ENCODE results near the gene IFNW1. TPM values are rescaled to one million over a fixed set of nuclear protein-coding genes. Genes with fewer than 3 reads are reported as not detected.
A peak's percentile ranks its signal among the peaks of the same experiment; 100 is the strongest.
"Not testable (repeated sequence)": the region's sequence is repeated elsewhere in the genome, so short reads cannot be mapped to it uniquely, and the experiment has no call there.

The IFNW1 gene
- total and polyA plus RNA-seq, 9 donors: not detected

DNA sequence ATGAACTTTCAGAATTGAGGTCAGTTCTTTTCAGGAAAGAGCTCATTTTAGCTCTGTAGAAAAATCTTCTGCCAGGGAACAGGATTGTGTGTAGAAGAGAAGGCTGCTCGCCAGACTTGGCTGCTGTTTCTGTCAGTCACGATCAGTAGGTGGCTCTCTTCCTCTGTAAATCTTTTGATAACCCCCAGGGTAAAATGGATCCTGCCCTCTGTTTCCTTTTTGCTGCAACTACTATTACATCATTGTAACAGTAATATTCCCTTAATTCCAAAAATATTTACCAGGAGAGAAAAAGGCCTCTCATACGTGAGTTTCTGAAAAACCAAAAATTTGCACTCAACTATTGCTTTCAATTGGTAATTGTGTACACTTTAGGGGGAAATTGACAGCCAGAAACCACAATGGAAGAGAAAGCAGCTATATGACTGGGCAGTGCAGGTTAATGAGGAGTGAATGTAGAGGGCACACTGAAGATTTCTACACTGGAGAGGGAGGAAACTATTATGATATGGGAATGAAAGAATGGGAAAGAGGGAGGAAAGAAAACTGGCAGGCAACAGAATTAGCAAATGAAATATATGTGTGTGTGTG lies 12.5 kb upstream of the IFNW1 start:
- Histone ChIP-seq H3K27me3 (ENCODE audit: control insufficient read depth, insufficient read depth, low read length) (no peaks in the 10 kb centered on the region), H3K4me3 (ENCODE audit: low read length) (no peak overlapping the region), H3K4me1 (ENCODE audit: control insufficient read depth, insufficient read depth, low read length) (no peaks in the 10 kb centered on the region), H3K36me3 (ENCODE audit: control insufficient read depth, insufficient read depth, low read length) (no peaks in the 10 kb centered on the region), H3K9me3 (replicated peaks; ENCODE audit: control insufficient read depth, low read depth, low read length) (no peaks in the 10 kb centered on the region), H3K27ac (ENCODE audit: low read length) (no peak overlapping the region)
- no CpG with 5 or more reads among the region's 3 CpGs for WGBS (ENCODE audit: insufficient coverage)
- DNase-seq: peak; percentile 36

DNA sequence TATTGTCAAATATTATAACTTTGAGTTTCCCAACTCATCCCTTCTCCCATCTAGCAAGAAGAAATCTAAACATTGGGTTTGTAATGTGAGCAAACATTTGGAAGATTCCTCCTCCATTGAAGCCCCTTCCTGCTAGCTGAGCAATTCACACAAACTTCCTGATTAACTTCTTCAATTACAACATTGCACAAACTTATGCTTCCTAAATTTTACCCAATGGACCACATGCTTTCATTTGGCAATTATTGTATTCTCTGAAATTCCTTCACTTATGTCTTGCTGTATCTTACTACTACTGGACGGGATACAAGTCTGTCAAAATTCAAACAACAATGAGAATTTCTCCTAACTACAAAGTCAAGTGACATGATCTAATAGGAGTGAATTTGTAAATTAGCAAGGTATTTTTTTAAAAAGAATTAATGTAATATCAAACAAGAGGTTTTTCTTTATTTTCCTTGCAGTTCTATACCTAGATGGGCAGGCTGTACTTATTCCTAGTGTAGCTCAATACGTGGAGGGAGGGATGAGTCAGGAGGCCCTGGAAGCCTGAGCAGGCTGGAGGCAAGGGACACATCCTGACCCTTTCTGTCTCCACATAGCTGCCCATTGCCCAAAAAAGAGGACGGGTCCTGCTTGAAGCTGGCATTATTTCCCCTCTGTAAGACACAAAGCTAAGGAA lies 11.8 kb upstream of the IFNW1 start:
- Histone ChIP-seq H3K27ac (ENCODE audit: low read length) (no peak overlapping the region), H3K4me1 (ENCODE audit: control insufficient read depth, insufficient read depth, low read length) (no peaks in the 10 kb centered on the region), H3K9me3 (replicated peaks; ENCODE audit: control insufficient read depth, low read depth, low read length) (no peaks in the 10 kb centered on the region), H3K36me3 (ENCODE audit: control insufficient read depth, insufficient read depth, low read length) (no peaks in the 10 kb centered on the region), H3K4me3 (ENCODE audit: low read length) (no peak overlapping the region), H3K27me3 (ENCODE audit: control insufficient read depth, insufficient read depth, low read length) (no peaks in the 10 kb centered on the region)
- WGBS (ENCODE audit: insufficient coverage): 20% methylated on average over 1 of the region's 3 CpGs
- DNase-seq: peak; percentile 6

GRCh38 chr9:21144603-21145002 lies 3.0 kb upstream of the IFNW1 start:
- H3K36me3 ChIP-seq (ENCODE audit: control insufficient read depth, insufficient read depth, low read length): no peaks in the 10 kb centered on the region
- H3K27ac ChIP-seq (ENCODE audit: low read length): no peak overlapping the region
- H3K4me1 ChIP-seq (ENCODE audit: control insufficient read depth, insufficient read depth, low read length): no peaks in the 10 kb centered on the region
- peak; percentile 16 for DNase-seq
- no peaks in the 10 kb centered on the region for H3K9me3 ChIP-seq (replicated peaks; ENCODE audit: control insufficient read depth, low read depth, low read length)
- WGBS (ENCODE audit: insufficient coverage): 80% methylated on average over 1 of the region's 1 CpG
- H3K27me3 ChIP-seq (ENCODE audit: control insufficient read depth, insufficient read depth, low read length): no peaks in the 10 kb centered on the region
- no peak overlapping the region for H3K4me3 ChIP-seq (ENCODE audit: low read length)

DNA sequence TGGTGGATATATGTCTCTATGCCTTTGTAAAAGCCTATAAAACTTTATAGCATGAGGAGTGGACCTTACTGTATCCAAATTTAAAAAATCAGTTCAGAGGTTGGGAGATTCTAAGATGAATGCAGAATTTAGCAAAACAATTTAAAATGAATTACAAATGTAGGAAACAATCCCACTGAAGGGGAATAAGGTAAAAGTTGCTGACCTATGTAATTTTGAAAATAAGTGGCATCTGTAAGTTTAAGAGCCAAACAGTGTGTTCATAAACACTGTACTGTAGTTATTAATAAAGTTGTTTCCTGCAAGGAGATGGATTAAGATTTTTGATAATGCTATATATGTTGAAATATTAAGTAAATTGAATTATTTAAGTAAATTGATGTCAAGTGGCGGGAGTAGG lies 4.6 kb downstream of the IFNW1 start:
- WGBS (ENCODE audit: insufficient coverage): no CpG with 5 or more reads among the region's 1 CpG
- Histone ChIP-seq H3K36me3 (ENCODE audit: control insufficient read depth, insufficient read depth, low read length) (no peaks in the 10 kb centered on the region), H3K27ac (ENCODE audit: low read length) (no peak overlapping the region), H3K9me3 (replicated peaks; ENCODE audit: control insufficient read depth, low read depth, low read length) (no peaks in the 10 kb centered on the region), H3K4me3 (ENCODE audit: low read length) (no peak overlapping the region), H3K4me1 (ENCODE audit: control insufficient read depth, insufficient read depth, low read length) (no peaks in the 10 kb centered on the region), H3K27me3 (ENCODE audit: control insufficient read depth, insufficient read depth, low read length) (no peaks in the 10 kb centered on the region)
- no peak for DNase-seq

DNA sequence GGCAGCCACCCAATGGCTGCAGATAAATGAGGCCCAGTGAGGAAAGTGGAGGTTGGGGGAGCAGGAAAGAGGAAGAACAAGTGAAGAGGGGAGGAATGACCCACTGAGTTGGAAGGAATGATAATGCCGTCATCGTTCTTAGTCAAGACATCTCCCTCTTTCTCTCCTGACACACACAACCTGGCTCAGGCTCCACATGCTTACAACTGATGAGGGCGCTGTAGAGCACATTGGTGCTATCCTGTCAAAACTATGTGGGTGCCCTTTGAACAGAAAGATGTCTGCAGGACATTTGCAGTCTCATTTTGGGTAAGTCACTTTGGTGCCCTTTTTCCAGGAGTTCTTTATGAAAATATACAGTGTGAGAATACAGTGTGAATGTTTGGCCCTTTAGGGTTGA lies 5.9 kb downstream of the IFNW1 start:
- H3K9me3 ChIP-seq (replicated peaks; ENCODE audit: control insufficient read depth, low read depth, low read length): no peaks in the 10 kb centered on the region
- H3K4me1 ChIP-seq (ENCODE audit: control insufficient read depth, insufficient read depth, low read length): no peaks in the 10 kb centered on the region
- H3K27ac ChIP-seq (ENCODE audit: low read length): no peak overlapping the region
- 57% methylated on average over 1 of the region's 3 CpGs for WGBS (ENCODE audit: insufficient coverage)
- DNase-seq: no peak
- no peaks in the 10 kb centered on the region for H3K36me3 ChIP-seq (ENCODE audit: control insufficient read depth, insufficient read depth, low read length)
- no peaks in the 10 kb centered on the region for H3K27me3 ChIP-seq (ENCODE audit: control insufficient read depth, insufficient read depth, low read length)
- H3K4me3 ChIP-seq (ENCODE audit: low read length): no peak overlapping the region

GRCh38 chr9:21128186-21128585 lies 13.4 kb downstream of the IFNW1 start:
- H3K27me3 ChIP-seq (ENCODE audit: control insufficient read depth, insufficient read depth, low read length); H3K4me1 ChIP-seq (ENCODE audit: control insufficient read depth, insufficient read depth, low read length); H3K27ac ChIP-seq (ENCODE audit: low read length); H3K9me3 ChIP-seq (replicated peaks; ENCODE audit: control insufficient read depth, low read depth, low read length); H3K36me3 ChIP-seq (ENCODE audit: control insufficient read depth, insufficient read depth, low read length); DNase-seq; H3K4me3 ChIP-seq (ENCODE audit: low read length): not testable (repeated sequence)

- 98% methylated on average over 3 of the region's 4 CpGs for WGBS (ENCODE audit: insufficient coverage)
- no peaks in the 10 kb centered on the region for H3K9me3 ChIP-seq (replicated peaks; ENCODE audit: control insufficient read depth, low read depth, low read length)
- H3K36me3 ChIP-seq (ENCODE audit: control insufficient read depth, insufficient read depth, low read length): no peaks in the 10 kb centered on the region
- no peak for DNase-seq
- no peaks in the 10 kb centered on the region for H3K27me3 ChIP-seq (ENCODE audit: control insufficient read depth, insufficient read depth, low read length)
- H3K27ac ChIP-seq (ENCODE audit: low read length): no peak overlapping the region
- H3K4me3 ChIP-seq (ENCODE audit: low read length): no peak overlapping the region
- no peaks in the 10 kb centered on the region for H3K4me1 ChIP-seq (ENCODE audit: control insufficient read depth, insufficient read depth, low read length)
Measured at GRCh38 chr9:21121595-21122251, 19.9 kb downstream of the IFNW1 start.

- no peaks in the 10 kb centered on the region for H3K36me3 ChIP-seq (ENCODE audit: control insufficient read depth, insufficient read depth, low read length)
- H3K4me3 ChIP-seq (ENCODE audit: low read length): no peak overlapping the region
- no peaks in the 10 kb centered on the region for H3K27me3 ChIP-seq (ENCODE audit: control insufficient read depth, insufficient read depth, low read length)
- 100% methylated on average over 1 of the region's 2 CpGs for WGBS (ENCODE audit: insufficient coverage)
- DNase-seq: no peak
- H3K9me3 ChIP-seq (replicated peaks; ENCODE audit: control insufficient read depth, low read depth, low read length): no peaks in the 10 kb centered on the region
- no peak overlapping the region for H3K27ac ChIP-seq (ENCODE audit: low read length)
- no peaks in the 10 kb centered on the region for H3K4me1 ChIP-seq (ENCODE audit: control insufficient read depth, insufficient read depth, low read length)
Measured at GRCh38 chr9:21121079-21121478, 20.6 kb downstream of the IFNW1 start.

DNA sequence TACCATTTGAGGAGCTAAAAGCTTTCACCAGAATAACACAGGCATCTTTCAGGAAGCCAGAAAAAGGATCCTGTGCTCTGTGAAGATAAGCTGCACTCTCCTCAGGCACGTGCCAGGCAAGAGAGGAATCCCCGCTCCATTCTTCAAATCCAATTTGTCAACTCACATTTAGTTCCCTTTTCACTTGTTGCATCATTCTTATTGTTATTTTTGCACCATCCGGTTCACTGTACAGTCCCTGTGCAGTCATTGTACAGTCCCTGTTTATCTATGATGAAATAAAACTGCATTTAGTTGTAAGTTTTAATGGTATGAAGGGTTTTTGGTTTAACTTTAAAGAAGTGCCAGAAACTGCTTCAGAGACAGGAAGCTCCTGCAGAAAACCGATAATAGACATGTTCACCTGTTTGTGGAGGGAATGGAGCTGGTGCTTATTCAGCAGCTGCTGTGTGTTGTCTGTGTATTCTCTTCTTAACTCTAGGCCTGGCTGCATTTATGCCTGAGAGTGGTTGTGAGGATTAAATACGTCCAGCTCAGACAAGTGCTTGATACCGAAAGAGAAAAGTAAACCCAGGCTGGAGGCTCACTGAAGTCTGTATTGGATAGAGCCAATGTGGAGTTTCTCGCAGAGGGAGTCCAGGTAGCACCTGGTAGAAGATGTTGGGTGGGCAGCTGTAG lies 22.4 kb downstream of the IFNW1 start:
- no peak overlapping the region for H3K27ac ChIP-seq (ENCODE audit: low read length)
- no peaks in the 10 kb centered on the region for H3K27me3 ChIP-seq (ENCODE audit: control insufficient read depth, insufficient read depth, low read length)
- no peaks in the 10 kb centered on the region for H3K36me3 ChIP-seq (ENCODE audit: control insufficient read depth, insufficient read depth, low read length)
- no peaks in the 10 kb centered on the region for H3K9me3 ChIP-seq (replicated peaks; ENCODE audit: control insufficient read depth, low read depth, low read length)
- H3K4me3 ChIP-seq (ENCODE audit: low read length): no peak overlapping the region
- no peaks in the 10 kb centered on the region for H3K4me1 ChIP-seq (ENCODE audit: control insufficient read depth, insufficient read depth, low read length)
- peak; percentile 56 for DNase-seq
- 58% methylated on average over 6 of the region's 7 CpGs for WGBS (ENCODE audit: insufficient coverage)

DNA sequence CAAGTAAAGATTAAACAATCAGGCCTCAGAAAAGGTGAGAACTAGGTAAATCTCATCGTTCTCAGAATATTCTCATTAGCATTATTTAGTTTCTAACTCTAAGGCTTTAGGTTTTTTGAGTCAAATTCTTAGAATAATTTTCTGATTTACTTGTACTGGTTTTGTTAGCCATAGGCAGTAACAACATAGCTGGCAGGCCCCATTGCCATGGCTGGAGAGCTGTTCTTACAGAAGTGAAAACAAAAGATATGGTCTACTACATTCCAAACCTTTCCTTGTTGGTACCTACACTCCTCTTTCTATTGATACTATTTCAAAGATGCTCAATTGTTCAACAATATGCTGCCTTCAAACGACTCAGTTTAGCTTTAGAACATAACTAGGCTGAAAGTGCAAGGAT lies 27.3 kb downstream of the IFNW1 start:
- H3K4me1 ChIP-seq (ENCODE audit: control insufficient read depth, insufficient read depth, low read length): no peaks in the 10 kb centered on the region
- no peaks in the 10 kb centered on the region for H3K36me3 ChIP-seq (ENCODE audit: control insufficient read depth, insufficient read depth, low read length)
- WGBS (ENCODE audit: insufficient coverage): no CpG with 5 or more reads among the region's 2 CpGs
- no peaks in the 10 kb centered on the region for H3K9me3 ChIP-seq (replicated peaks; ENCODE audit: control insufficient read depth, low read depth, low read length)
- DNase-seq: no peak
- H3K27ac ChIP-seq (ENCODE audit: low read length): no peak overlapping the region
- no peak overlapping the region for H3K4me3 ChIP-seq (ENCODE audit: low read length)
- H3K27me3 ChIP-seq (ENCODE audit: control insufficient read depth, insufficient read depth, low read length): no peaks in the 10 kb centered on the region

Data from muscle of leg (tissue), 11 donors.